Smooth muscle cell (in vitro differentiated cells): ENCODE data around the gene RBBP9. TPM values are rescaled to one million over a fixed set of nuclear protein-coding genes. Genes with fewer than 3 reads are reported as not detected.

Experiments used
- DNase-seq: peaks from one replicate; lab custom pipeline; 2025; ENCODE audit not compliant: unreplicated experiment; lab: John Stamatoyannopoulos, UW
- H2AFZ ChIP-seq: fragments of 200-600 bp; sonication (generic); 2 replicates; pipeline ENCODE4 v1.6.0; 2016; ENCODE audit warnings: antibody characterized with exemption, low read depth, mild to moderate bottlenecking
- H3F3A ChIP-seq: fragments of 200-600 bp; sonication (generic); 2 replicates; pipeline ENCODE4 v1.6.0; 2017; ENCODE audit warnings: antibody characterized with exemption, low read depth
- H3K27ac ChIP-seq: fragments of 200-600 bp; sonication (generic); 2 replicates; pipeline ENCODE4 v1.5.1; 2016; ENCODE audit warnings: low read depth, mild to moderate bottlenecking
- H3K27me3 ChIP-seq: fragments of 200-600 bp; sonication (generic); 2 replicates; pipeline ENCODE4 v1.6.1; 2016; ENCODE audit warnings: low read depth, mild to moderate bottlenecking
- H3K36me3 ChIP-seq: fragments of 200-600 bp; sonication (generic); 2 replicates; pipeline ENCODE4 v1.5.1; 2016; ENCODE audit warnings: low read depth
- H3K4me1 ChIP-seq: fragments of 200-600 bp; sonication (generic); 2 replicates; pipeline ENCODE4 v1.5.1; 2016; ENCODE audit warnings: low read depth
- H3K4me2 ChIP-seq: fragments of 200-600 bp; sonication (generic); 2 replicates; pipeline ENCODE4 v1.6.0; 2016; ENCODE audit warnings: mild to moderate bottlenecking
- H3K4me3 ChIP-seq: fragments of 200-600 bp; sonication (generic); 2 replicates; pipeline ENCODE4 v1.5.1; 2016; ENCODE audit warnings: mild to moderate bottlenecking
- H3K79me2 ChIP-seq: fragments of 200-600 bp; sonication (generic); 2 replicates; pipeline ENCODE4 v1.6.0; 2016; ENCODE audit warnings: low read depth, mild to moderate bottlenecking
- H3K9ac ChIP-seq: fragments of 200-600 bp; sonication (generic); 2 replicates; pipeline ENCODE4 v1.6.0; 2016; ENCODE audit warnings: low read depth
- H3K9me3 ChIP-seq: fragments of 200-600 bp; sonication (generic); replicated peaks from 2 replicates; pipeline ENCODE4 v1.5.1; 2016; ENCODE audit warnings: low read depth
- H4K20me1 ChIP-seq: fragments of 200-600 bp; sonication (generic); 2 replicates; pipeline ENCODE4 v1.6.0; 2016; ENCODE audit warnings: low read depth
- CTCF ChIP-seq: fragments of 200-600 bp; sonication (generic); IDR thresholded peaks from 2 replicates; pipeline ENCODE4 v1.5.1; 2017; ENCODE audit warnings: borderline replicate concordance, mild to moderate bottlenecking, antibody characterized with exemption; ENCODE audit not compliant: insufficient read depth, poor library complexity, severe bottlenecking
- WGBS: methylation state at CpG from one replicate; pipeline ENCODE4 v1.1.7; 2016; ENCODE audit warnings: low lambda C conversion rate; 5-methylcytosine and 5-hydroxymethylcytosine counted together
- polyA plus RNA-seq: library from polyadenylated mRNA; unstranded; fragments of >200 nt; fragmentation: Nextera tagmentation; extraction: Ambion mirVana; gene quantifications from 2 replicates; pipeline ENCODE4 v1.2.1, GENCODE V29; 2016
- total RNA-seq: library from RNA; depleted of rRNA; stranded (reverse); fragments of >200 nt; gene quantifications from 2 replicates; pipeline ENCODE4 v1.2.3, GENCODE V29; 2014

Gene RBBP9
- total and polyA plus RNA-seq, 2 experiments from 2014 or later, result 4.2 to 29.8 TPM

DNA sequence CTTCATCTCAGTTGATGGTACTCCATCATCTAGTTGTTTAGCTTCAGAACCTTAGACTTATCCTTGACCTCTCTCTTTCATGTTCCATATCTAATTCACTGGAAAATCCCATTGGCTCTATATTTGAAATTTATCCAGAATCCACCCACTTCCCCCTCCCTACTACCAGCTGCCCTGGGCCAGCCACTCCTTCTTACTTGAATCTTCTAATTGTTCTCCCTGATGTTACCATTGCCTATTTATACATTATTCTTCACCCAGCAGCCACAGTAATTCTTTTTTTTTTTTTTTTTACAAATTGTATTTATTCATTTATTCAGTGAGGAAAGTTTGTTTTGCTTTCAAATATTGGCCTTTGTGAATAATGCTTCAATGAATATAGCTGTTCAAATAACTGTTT, 18.9 kb upstream of the RBBP9 start:
- Histone ChIP-seq H3F3A (no peaks in the 10 kb centered on the region), H3K4me1 (peaks cover 5% of the 10 kb centered on the region), H3K4me2 (no peak overlapping the region), H4K20me1 (peaks cover 4% of the 10 kb centered on the region), H3K27ac (no peak overlapping the region), H3K27me3 (no peaks in the 10 kb centered on the region), H3K4me3 (no peak overlapping the region), H3K36me3 (peaks cover 10% of the 10 kb centered on the region), H3K79me2 (no peaks in the 10 kb centered on the region), H3K9me3 (no peaks in the 10 kb centered on the region), H2AFZ (no peak overlapping the region), H3K9ac (no peak overlapping the region)
- TF ChIP-seq CTCF, result no peak
- no peak for DNase-seq

- peaks cover 5% of the 10 kb centered on the region for H3K4me1 ChIP-seq
- peaks cover 4% of the 10 kb centered on the region for H4K20me1 ChIP-seq
- H2AFZ ChIP-seq, result no peak overlapping the region
- no peak overlapping the region for H3K9ac ChIP-seq
- H3K79me2 ChIP-seq, result peaks cover 4% of the 10 kb centered on the region
- no peak overlapping the region for H3K4me3 ChIP-seq
- H3K27ac ChIP-seq, result no peak overlapping the region
- no peaks in the 10 kb centered on the region for H3K27me3 ChIP-seq
- H3K36me3 ChIP-seq, result peaks cover 13% of the 10 kb centered on the region
- no peaks in the 10 kb centered on the region for H3F3A ChIP-seq
- DNase-seq, result no peak
- WGBS, result 98% methylated on average over 5 of the region's 5 CpGs
- no peak overlapping the region for H3K4me2 ChIP-seq
- no peaks in the 10 kb centered on the region for H3K9me3 ChIP-seq
- TF ChIP-seq CTCF, result no peak
Measured at GRCh38 chr20:18514127-18514526, 17.1 kb upstream of the RBBP9 start.

DNA sequence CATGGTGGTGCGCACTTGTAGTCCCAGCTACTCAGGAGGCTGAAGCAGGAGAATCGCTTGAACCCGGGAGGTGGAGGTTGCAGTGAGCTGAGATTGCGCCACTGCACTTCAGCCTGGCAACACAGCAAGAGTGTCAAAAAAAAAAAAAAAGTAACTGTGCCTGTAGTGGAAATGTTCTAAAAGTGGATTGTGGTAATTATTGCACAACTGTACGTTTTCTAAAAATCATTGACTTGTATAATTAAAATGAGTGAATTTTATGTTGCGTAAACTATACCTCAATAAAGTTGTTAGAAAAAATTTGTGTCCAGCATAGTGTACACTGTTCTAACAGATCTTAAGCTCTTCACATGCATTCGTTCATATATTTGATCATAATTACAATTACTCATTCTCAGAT, 16.2 kb upstream of the RBBP9 start:
- 97% methylated on average over 7 of the region's 7 CpGs for WGBS
- Histone ChIP-seq H3K79me2 (peaks cover 13% of the 10 kb centered on the region), H3K4me1 (peaks cover 9% of the 10 kb centered on the region), H3K27me3 (no peaks in the 10 kb centered on the region), H3F3A (no peaks in the 10 kb centered on the region), H3K4me2 (no peak overlapping the region), H3K9ac (no peak overlapping the region), H3K9me3 (no peaks in the 10 kb centered on the region), H2AFZ (no peak overlapping the region), H3K27ac (no peak overlapping the region), H3K4me3 (no peak overlapping the region), H3K36me3 (peaks cover 13% of the 10 kb centered on the region), H4K20me1 (no peaks in the 10 kb centered on the region)
- no peak for TF ChIP-seq CTCF
- no peak for DNase-seq

DNA sequence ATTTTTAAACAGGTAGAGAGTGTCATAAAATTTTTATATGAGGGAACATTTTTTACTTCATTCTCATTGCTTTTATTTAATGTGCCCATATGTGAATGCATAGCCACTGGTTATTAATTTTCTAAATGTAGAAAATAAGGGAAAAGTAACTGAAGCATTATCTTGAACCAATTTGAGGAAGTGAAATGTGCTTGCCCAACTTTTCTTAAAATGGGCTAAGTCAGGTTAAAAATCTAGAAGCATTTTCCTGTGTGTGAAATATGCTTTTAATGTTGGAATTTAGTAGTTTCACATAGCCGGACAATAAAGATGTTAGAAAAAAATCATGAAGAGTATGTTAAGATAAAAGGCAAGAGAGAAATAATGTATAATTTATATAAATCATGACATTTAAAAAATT, 14.5 kb upstream of the RBBP9 start:
- H3K36me3 ChIP-seq, result peaks cover 13% of the 10 kb centered on the region
- no peaks in the 10 kb centered on the region for H4K20me1 ChIP-seq
- H3K4me2 ChIP-seq, result no peak overlapping the region
- no peak overlapping the region for H3K27ac ChIP-seq
- H3K9me3 ChIP-seq, result no peaks in the 10 kb centered on the region
- no peak overlapping the region for H3K9ac ChIP-seq
- 100% methylated on average over 1 of the region's 1 CpG for WGBS
- no peak for DNase-seq
- H3K79me2 ChIP-seq, result peaks cover 17% of the 10 kb centered on the region
- peaks cover 13% of the 10 kb centered on the region for H3K4me1 ChIP-seq
- H2AFZ ChIP-seq, result no peak overlapping the region
- no peak overlapping the region for H3K4me3 ChIP-seq
- H3F3A ChIP-seq, result no peaks in the 10 kb centered on the region
- TF ChIP-seq CTCF, result no peak
- no peaks in the 10 kb centered on the region for H3K27me3 ChIP-seq
